ENCODE data around the gene ZNF644.

DNA sequence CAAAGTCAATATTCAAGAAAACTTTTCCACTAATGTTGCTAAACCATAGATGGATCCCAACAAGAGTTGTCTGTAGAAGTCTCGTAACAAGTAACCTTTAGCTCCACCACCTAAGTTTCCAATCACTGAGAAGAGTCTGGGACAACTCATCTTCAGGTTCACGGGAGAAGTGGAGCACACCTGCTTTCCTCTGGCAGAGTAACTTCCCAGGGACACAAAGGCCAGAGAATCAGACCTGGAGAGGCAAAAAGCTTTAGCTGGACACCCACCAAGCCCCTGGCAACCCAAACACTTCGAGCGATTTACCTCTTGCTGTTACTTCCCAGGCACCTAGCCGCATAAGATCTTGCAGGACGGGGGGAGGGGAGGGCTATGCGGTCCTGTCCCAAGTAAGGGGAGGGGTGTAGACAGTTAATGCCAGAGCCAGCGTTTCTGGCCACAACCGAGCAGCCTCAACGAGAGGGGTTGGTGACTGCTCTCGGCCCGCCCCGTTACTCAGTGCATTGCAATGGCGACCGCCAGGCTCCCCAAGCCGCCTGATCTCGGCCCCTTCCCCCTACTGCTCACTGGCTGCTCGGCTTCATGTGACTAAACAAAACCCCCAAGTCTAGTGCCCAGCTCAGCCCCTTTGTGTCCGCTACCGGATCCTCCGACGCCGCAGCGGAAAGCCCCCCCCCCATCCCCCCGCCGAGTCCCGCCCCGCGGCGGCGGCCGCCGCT lies 709 bp downstream of the ZNF644 start:
- TF ChIP-seq, protein P1, sequence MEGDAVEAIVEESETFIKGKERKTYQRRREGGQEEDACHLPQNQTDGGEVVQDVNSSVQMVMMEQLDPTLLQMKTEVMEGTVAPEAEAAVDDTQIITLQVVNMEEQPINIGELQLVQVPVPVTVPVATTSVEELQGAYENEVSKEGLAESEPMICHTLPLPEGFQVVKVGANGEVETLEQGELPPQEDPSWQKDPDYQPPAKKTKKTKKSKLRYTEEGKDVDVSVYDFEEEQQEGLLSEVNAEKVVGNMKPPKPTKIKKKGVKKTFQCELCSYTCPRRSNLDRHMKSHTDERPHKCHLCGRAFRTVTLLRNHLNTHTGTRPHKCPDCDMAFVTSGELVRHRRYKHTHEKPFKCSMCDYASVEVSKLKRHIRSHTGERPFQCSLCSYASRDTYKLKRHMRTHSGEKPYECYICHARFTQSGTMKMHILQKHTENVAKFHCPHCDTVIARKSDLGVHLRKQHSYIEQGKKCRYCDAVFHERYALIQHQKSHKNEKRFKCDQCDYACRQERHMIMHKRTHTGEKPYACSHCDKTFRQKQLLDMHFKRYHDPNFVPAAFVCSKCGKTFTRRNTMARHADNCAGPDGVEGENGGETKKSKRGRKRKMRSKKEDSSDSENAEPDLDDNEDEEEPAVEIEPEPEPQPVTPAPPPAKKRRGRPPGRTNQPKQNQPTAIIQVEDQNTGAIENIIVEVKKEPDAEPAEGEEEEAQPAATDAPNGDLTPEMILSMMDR (IDR thresholded peaks at IDR 0.05): no peak
- no peak for TF ChIP-seq POLR2A (IDR thresholded peaks at IDR 0.05)

Measured in breast epithelium (tissue), 3 donors.